Endothelial cell of umbilical vein (primary cell): ENCODE measurements around the gene ZNF362. TPM values are rescaled to one million over a fixed set of nuclear protein-coding genes. Genes with fewer than 3 reads are reported as not detected.
"Not testable (repeated sequence)": the region's sequence is repeated elsewhere in the genome, so short reads cannot be mapped to it uniquely, and the experiment has no call there.

Experiments used
- BruUV-seq: library from RNA; stranded (reverse); fragments of 400-500 nt; replicated peaks from 2 replicates; lab custom pipeline; 2021; lab: Mats Ljungman, UMichigan
- CTCF ChIA-PET: fragments of 300-600, 350-600 bp; sonication (Branson Sonifier 250); formaldehyde crosslinking; loops from one replicate; lab custom pipeline; 2021; ENCODE audit warnings: antibody characterized with exemption, inconsistent platforms; lab: Charles Lee
- POLR2A ChIA-PET: fragments of 300-600, 350-600 bp; sonication (Branson Sonifier 250); formaldehyde crosslinking; loops from one replicate; lab custom pipeline; 2021; ENCODE audit warnings: antibody characterized with exemption, inconsistent platforms; lab: Charles Lee
- DNase-seq: peaks from one replicate; pipeline ENCODE4 v3.0.0-alpha.2; 2011; ENCODE audit warnings: low read depth, low spot score
- FAIRE-seq: peaks from 2 replicates; lab custom pipeline; 2011; peaks lifted over from hg19 to GRCh38; lab: Jason Lieb, UNC
- H2AFZ ChIP-seq: 2 replicates; pipeline ENCODE4 v1.6.0; 2012; ENCODE audit warnings: low read depth, low read length, control low read depth, inconsistent platforms
- H3K27ac ChIP-seq: 2 replicates; pipeline ENCODE4 v1.5.1; 2011; ENCODE audit warnings: low read depth, mild to moderate bottlenecking, control low read depth, low read length, moderate library complexity; ENCODE audit not compliant: insufficient read depth
- H3K27me3 ChIP-seq, 2 experiments: 2 replicates each; pipeline versions ENCODE4 v1.6.0 to v1.6.1; 2011; ENCODE audit warnings: low read length in 2 of 2, mixed read lengths in 1 of 2; ENCODE audit not compliant: control insufficient read depth in 2 of 2, insufficient read depth in 2 of 2
- H3K36me3 ChIP-seq, 2 experiments: 2 replicates in 1 of 2; 3 replicates in 1 of 2; pipeline ENCODE4 v1.5.1; 2011; ENCODE audit warnings: low read length in 2 of 2, mild to moderate bottlenecking in 1 of 2, moderate library complexity in 1 of 2; ENCODE audit not compliant: control insufficient read depth in 2 of 2, insufficient read depth in 2 of 2; ENCODE audit errors: extremely low read depth in 1 of 2
- H3K4me1 ChIP-seq: 3 replicates; pipeline ENCODE4 v1.5.1; 2011; ENCODE audit warnings: mild to moderate bottlenecking, low read length; ENCODE audit not compliant: control insufficient read depth, insufficient read depth; ENCODE audit errors: extremely low read depth
- H3K4me2 ChIP-seq: 2 replicates; pipeline ENCODE4 v1.6.1; 2011; ENCODE audit warnings: low read length, control low read depth, mixed read lengths; ENCODE audit not compliant: insufficient read depth
- H3K4me3 ChIP-seq, 3 experiments: fragments of 200-600 bp in 1 of 3; sonication (generic), shearing (Covaris generic) in 1 of 3; replicated peaks in 1 of 3; 2 replicates each; pipeline ENCODE4 v1.5.1; 2011 to 2016; ENCODE audit warnings: control low read depth in 3 of 3, low read length in 3 of 3, mild to moderate bottlenecking in 2 of 3, inconsistent platforms in 1 of 3, low read depth in 1 of 3, moderate library complexity in 1 of 3; ENCODE audit not compliant: insufficient read depth in 1 of 3
- H3K79me2 ChIP-seq: 2 replicates; pipeline ENCODE4 v1.6.0; 2012; ENCODE audit warnings: low read length, inconsistent platforms; ENCODE audit not compliant: control insufficient read depth, insufficient read depth
- H3K9ac ChIP-seq: replicated peaks from 2 replicates; pipeline ENCODE3; 2011; ENCODE audit warnings: low read length, control low read depth; ENCODE audit not compliant: insufficient read depth; ENCODE audit errors: extremely low read depth
- H3K9me1 ChIP-seq: replicated peaks from 3 replicates; pipeline ENCODE4 v1.6.0; 2011; ENCODE audit warnings: mild to moderate bottlenecking, low read length; ENCODE audit not compliant: control insufficient read depth, insufficient read depth; ENCODE audit errors: extremely low read depth
- H3K9me3 ChIP-seq: replicated peaks from 2 replicates; pipeline ENCODE4 v1.5.1; 2012; ENCODE audit warnings: low read length, inconsistent platforms; ENCODE audit not compliant: control insufficient read depth, insufficient read depth
- H4K20me1 ChIP-seq: replicated peaks from 2 replicates; pipeline ENCODE3; 2011; ENCODE audit warnings: mild to moderate bottlenecking, low read length; ENCODE audit not compliant: control insufficient read depth, insufficient read depth; ENCODE audit errors: extremely low read depth
- FOS ChIP-seq: IDR thresholded peaks from 2 replicates; pipeline ENCODE4 v1.6.1; 2011; ENCODE audit warnings: mild to moderate bottlenecking, low read length, moderate library complexity, borderline replicate concordance; ENCODE audit not compliant: insufficient read depth
- GATA2 ChIP-seq: IDR thresholded peaks from 2 replicates; pipeline ENCODE4 v1.7.0; 2011; ENCODE audit warnings: low read depth, mild to moderate bottlenecking, moderate library complexity, mixed read lengths, low read length; ENCODE audit not compliant: insufficient read length, insufficient read depth
- JUN ChIP-seq: IDR thresholded peaks from 2 replicates; pipeline ENCODE4 v1.6.1; 2011; ENCODE audit warnings: borderline replicate concordance, low read depth; ENCODE audit not compliant: insufficient read length, insufficient read depth
- MYC ChIP-seq: IDR thresholded peaks from one replicate; pipeline ENCODE4 v1.6.1; 2011; ENCODE audit warnings: mild to moderate bottlenecking, low read depth, low read length
- POLR2A ChIP-seq: IDR thresholded peaks from 2 replicates; pipeline ENCODE4 v1.6.1; 2012; ENCODE audit warnings: low read depth, mild to moderate bottlenecking, control low read depth, low read length
- POLR2AphosphoS5 ChIP-seq: IDR thresholded peaks from 2 replicates; pipeline ENCODE4 v1.6.1; 2012; ENCODE audit warnings: low read depth, mild to moderate bottlenecking, control low read depth, low read length, moderate library complexity; ENCODE audit not compliant: insufficient read depth
- dilution Hi-C: fragments of 300-500 bp; cut with MboI; formaldehyde crosslinking; loops from one replicate; pipeline ENCODE4 v1.15.0; 2019; ENCODE audit warnings: low sequenced_read_pairs; ENCODE audit not compliant: extremely low pct_ligation_motif_present
- intact Hi-C: fragments of 100-400 bp; cut with micrococcal nuclease; formaldehyde crosslinking; loops from one replicate; pipeline ENCODE4 v1.10.0; 2022
- polyA plus RNA-seq, 4 experiments: library from polyadenylated mRNA; depleted of rRNA in 3 of 4; stranded (reverse) in 3 of 4; unstranded in 1 of 4; fragments of >200 nt; gene quantifications; 2 replicates each; pipeline versions ENCODE4 v1.2.1 to v1.2.3, GENCODE V29; 2011 to 2012; ENCODE audit warnings: missing spikeins in 1 of 4
- total RNA-seq: library from RNA; stranded (reverse); gene quantifications from 2 replicates; pipeline ENCODE4 v1.2.3, GENCODE V29; 2021
- TF ChIP-seq, protein P1 (sequence below): IDR thresholded peaks from 2 replicates; pipeline ENCODE4 v1.6.1; 2011; ENCODE audit not compliant: insufficient read depth, insufficient read length
- TF ChIP-seq, protein P2 (sequence below), 2 donors: IDR thresholded peaks; 1 replicate in 1 of 2; 2 replicates in 1 of 2; pipeline ENCODE4 v1.5.1; 2011; ENCODE audit warnings: low read length in 2 of 2, mild to moderate bottlenecking in 2 of 2, moderate library complexity in 2 of 2, control low read depth in 1 of 2, inconsistent platforms in 1 of 2, low read depth in 1 of 2; ENCODE audit not compliant: insufficient read depth in 1 of 2; ENCODE audit errors: extremely low read depth in 1 of 2

Gene ZNF362
- total and polyA plus RNA-seq, 2 donors (not counting 3 experiments of a cell fraction or from before 2014, with no cell fraction given) = 28.4 to 35.3 TPM

DNA sequence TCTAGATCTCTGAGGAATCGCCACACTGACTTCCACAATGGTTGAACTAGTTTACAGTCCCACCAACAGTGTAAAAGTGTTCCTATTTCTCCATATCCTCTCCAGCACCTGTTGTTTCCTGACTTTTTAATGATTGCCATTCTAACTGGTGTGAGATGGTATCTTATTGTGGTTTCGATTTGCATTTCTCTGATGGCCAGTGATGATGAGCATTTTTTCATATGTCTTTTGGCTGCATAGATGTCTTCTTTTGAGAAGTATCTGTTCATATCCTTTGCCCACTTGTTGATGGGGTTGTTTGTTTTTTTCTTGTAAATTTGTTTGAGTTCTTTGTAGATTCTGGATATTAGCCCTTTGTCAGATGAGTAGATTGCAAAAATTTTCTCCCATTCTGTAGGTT is 34.3 kb downstream of the ZNF362 start:
- dilution Hi-C loops, H3K4me2 ChIP-seq, H3K9me1 ChIP-seq, DNase-seq, H4K20me1 ChIP-seq, H3K9ac ChIP-seq, intact Hi-C loops, H3K4me3 ChIP-seq, H2AFZ ChIP-seq, H3K79me2 ChIP-seq, H3K27ac ChIP-seq, BruUV-seq, H3K4me1 ChIP-seq, POLR2A ChIA-PET, FAIRE-seq, CTCF ChIA-PET, H3K9me3 ChIP-seq, H3K27me3 ChIP-seq: not testable (repeated sequence)
- H3K36me3 ChIP-seq = peaks cover 3 to 15% of the 10 kb centered on the region in 2 experiments

DNA sequence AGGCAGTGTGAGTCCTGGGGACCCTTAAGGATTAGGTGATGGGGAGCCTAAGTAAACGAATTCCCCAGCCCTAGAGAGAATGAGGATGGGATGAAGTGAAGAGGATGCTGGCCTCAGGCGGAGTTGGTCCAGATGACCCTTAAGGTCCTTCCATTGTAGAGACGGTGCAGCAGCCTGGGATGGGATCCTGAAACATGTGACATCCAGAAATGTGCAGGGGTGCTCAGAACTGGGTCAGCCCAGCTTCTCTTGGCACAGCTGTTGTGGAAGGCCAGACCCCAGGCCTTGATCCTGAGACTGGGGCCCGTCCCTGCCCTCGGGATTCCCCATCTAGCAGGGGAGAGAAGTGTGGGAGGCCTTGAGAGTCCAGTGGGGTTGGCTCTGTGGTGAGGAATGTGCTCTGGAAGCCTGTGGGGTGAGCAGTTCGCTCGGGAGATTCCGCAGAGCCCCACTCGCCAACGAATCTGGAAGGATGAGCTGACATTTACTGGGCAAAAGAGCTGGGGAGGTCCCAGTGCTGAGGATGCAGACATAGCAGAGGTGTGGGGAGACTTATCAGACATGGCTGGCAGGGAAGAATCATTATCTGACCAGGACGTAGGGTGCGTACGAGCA is 36.5 kb downstream of the ZNF362 start:
- Histone ChIP-seq H3K79me2 (no peaks in the 10 kb centered on the region), H3K9ac (no peak overlapping the region), H3K36me3 (peaks cover 3 to 18% of the 10 kb centered on the region in 2 experiments), H3K9me1 (no peaks in the 10 kb centered on the region), H3K4me3 (no peak overlapping the region), H3K4me2 (no peak overlapping the region), H4K20me1 (no peaks in the 10 kb centered on the region), H3K27ac (no peak overlapping the region), H3K9me3 (no peaks in the 10 kb centered on the region), H3K27me3 (no peaks in the 10 kb centered on the region), H2AFZ (no peak overlapping the region), H3K4me1 (no peaks in the 10 kb centered on the region)
- POLR2A ChIA-PET = no interaction called here
- FAIRE-seq = no peak
- no peak for TF ChIP-seq GATA2
- no peak for TF ChIP-seq POLR2A
- no peak for TF ChIP-seq JUN
- TF ChIP-seq MYC = no peak
- TF ChIP-seq, protein P1, sequence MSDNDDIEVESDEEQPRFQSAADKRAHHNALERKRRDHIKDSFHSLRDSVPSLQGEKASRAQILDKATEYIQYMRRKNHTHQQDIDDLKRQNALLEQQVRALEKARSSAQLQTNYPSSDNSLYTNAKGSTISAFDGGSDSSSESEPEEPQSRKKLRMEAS = no peak
- TF ChIP-seq, protein P2, sequence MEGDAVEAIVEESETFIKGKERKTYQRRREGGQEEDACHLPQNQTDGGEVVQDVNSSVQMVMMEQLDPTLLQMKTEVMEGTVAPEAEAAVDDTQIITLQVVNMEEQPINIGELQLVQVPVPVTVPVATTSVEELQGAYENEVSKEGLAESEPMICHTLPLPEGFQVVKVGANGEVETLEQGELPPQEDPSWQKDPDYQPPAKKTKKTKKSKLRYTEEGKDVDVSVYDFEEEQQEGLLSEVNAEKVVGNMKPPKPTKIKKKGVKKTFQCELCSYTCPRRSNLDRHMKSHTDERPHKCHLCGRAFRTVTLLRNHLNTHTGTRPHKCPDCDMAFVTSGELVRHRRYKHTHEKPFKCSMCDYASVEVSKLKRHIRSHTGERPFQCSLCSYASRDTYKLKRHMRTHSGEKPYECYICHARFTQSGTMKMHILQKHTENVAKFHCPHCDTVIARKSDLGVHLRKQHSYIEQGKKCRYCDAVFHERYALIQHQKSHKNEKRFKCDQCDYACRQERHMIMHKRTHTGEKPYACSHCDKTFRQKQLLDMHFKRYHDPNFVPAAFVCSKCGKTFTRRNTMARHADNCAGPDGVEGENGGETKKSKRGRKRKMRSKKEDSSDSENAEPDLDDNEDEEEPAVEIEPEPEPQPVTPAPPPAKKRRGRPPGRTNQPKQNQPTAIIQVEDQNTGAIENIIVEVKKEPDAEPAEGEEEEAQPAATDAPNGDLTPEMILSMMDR (IDR thresholded peaks at IDR 0.05; ENCODE audit: extremely low read depth in 1 of 2, insufficient read depth in 1 of 2, low read depth in 1 of 2, low read length in 2 of 2) = no peak
- no peak for TF ChIP-seq POLR2AphosphoS5
- no peak for TF ChIP-seq FOS
- no TSS peak for BruUV-seq
- intact Hi-C loops = no loop called here
- DNase-seq = no peak
- dilution Hi-C loops = no loop called here
- CTCF ChIA-PET = interaction anchor here (1.1 to 5.8 kb wide), 2 partner anchors 177 to 178 kb away, joined by 3 to 97 read pairs; partner anchors contain the start of gene ZSCAN20
